H1 (cell line): ENCODE measurements around the gene MYOCD. TPM values are rescaled to one million over a fixed set of nuclear protein-coding genes. Genes with fewer than 3 reads are reported as not detected.

Source experiments
- CTCF ChIA-PET: fragments of 300-600 bp; sonication (Branson Sonifier 250); formaldehyde crosslinking; loops from one replicate; lab custom pipeline; 2021; ENCODE audit not compliant: partially characterized antibody; lab: Charles Lee
- POLR2A ChIA-PET: fragments of 300-600 bp; sonication (Branson Sonifier 250); formaldehyde crosslinking; loops from one replicate; lab custom pipeline; 2021; ENCODE audit warnings: inconsistent platforms; ENCODE audit not compliant: partially characterized antibody; lab: Charles Lee
- DNase-seq, 2 experiments: peaks; one replicate each; pipeline versions ENCODE4 v3.0.0 to v3.0.0-alpha.2; 2010 to 2022; ENCODE audit warnings: low spot score in 2 of 2, low read depth in 1 of 2, mixed read lengths in 1 of 2
- FAIRE-seq: peaks from 2 replicates; lab custom pipeline; 2011; peaks lifted over from hg19 to GRCh38; lab: Jason Lieb, UNC
- H2AFZ ChIP-seq: 2 replicates; pipeline ENCODE4 v1.8.1; 2012; ENCODE audit warnings: low read length, inconsistent platforms
- H2AK5ac ChIP-seq: 2 replicates; pipeline ENCODE4 v1.6.1; 2013; ENCODE audit warnings: low read depth, low read length
- H2BK120ac ChIP-seq: replicated peaks from 2 replicates; pipeline ENCODE3; 2013; ENCODE audit warnings: low read depth, low read length, inconsistent platforms
- H2BK12ac ChIP-seq: 2 replicates; pipeline ENCODE4 v1.6.1; 2013; ENCODE audit warnings: low read depth, low read length
- H2BK15ac ChIP-seq: 2 replicates; pipeline ENCODE4 v1.6.1; 2013; ENCODE audit warnings: low read length
- H2BK20ac ChIP-seq: 2 replicates; pipeline ENCODE4 v1.6.1; 2013; ENCODE audit warnings: low read length
- H2BK5ac ChIP-seq: 2 replicates; pipeline ENCODE4 v1.6.1; 2013; ENCODE audit warnings: low read depth, low read length
- H3K14ac ChIP-seq: 2 replicates; pipeline ENCODE4 v1.6.1; 2013; ENCODE audit warnings: inconsistent platforms; ENCODE audit not compliant: insufficient read length
- H3K18ac ChIP-seq: 2 replicates; pipeline ENCODE4 v1.6.1; 2013; ENCODE audit warnings: low read length; ENCODE audit errors: extremely low read depth
- H3K23ac ChIP-seq: 2 replicates; pipeline ENCODE4 v1.6.1; 2013; ENCODE audit warnings: inconsistent platforms; ENCODE audit not compliant: insufficient read length
- H3K23me2 ChIP-seq: 2 replicates; pipeline ENCODE4 v1.6.1; 2013; ENCODE audit warnings: low read depth, low read length
- H3K27ac ChIP-seq: 2 replicates; pipeline ENCODE4 v1.6.1; 2011; ENCODE audit warnings: low read depth, low read length, inconsistent platforms
- H3K27me3 ChIP-seq, 4 experiments: replicated peaks in 1 of 4; 1 replicate in 1 of 4; 2 replicates in 3 of 4; pipeline versions ENCODE4 v1.6.1 to v1.8.1; 2011 to 2013; ENCODE audit warnings: low read length in 3 of 4, mild to moderate bottlenecking in 3 of 4, inconsistent platforms in 2 of 4, mixed read lengths in 2 of 4, moderate library complexity in 1 of 4; ENCODE audit not compliant: control insufficient read depth in 3 of 4, insufficient read depth in 3 of 4; ENCODE audit errors: extremely low read depth in 1 of 4
- H3K36me3 ChIP-seq, 4 experiments: 2 replicates each; pipeline versions ENCODE4 v1.6.1 to v1.8.1; 2011 to 2013; ENCODE audit warnings: mild to moderate bottlenecking in 4 of 4, low read length in 3 of 4, moderate library complexity in 2 of 4, control low read depth in 1 of 4, inconsistent platforms in 1 of 4; ENCODE audit not compliant: insufficient read depth in 4 of 4, control insufficient read depth in 2 of 4
- H3K4ac ChIP-seq: replicated peaks from 2 replicates; pipeline ENCODE3; 2013; ENCODE audit warnings: low read length, low read depth, mixed read lengths, inconsistent platforms; ENCODE audit not compliant: insufficient read length
- H3K4me1 ChIP-seq, 4 experiments: replicated peaks in 1 of 4; 1 replicate in 1 of 4; 2 replicates in 3 of 4; pipeline versions ENCODE4 v1.6.1 to v1.8.1; 2011 to 2013; ENCODE audit warnings: low read length in 3 of 4, inconsistent platforms in 2 of 4, mixed read lengths in 1 of 4; ENCODE audit not compliant: insufficient read depth in 4 of 4, control insufficient read depth in 3 of 4
- H3K4me2 ChIP-seq, 2 experiments: 2 replicates each; pipeline versions ENCODE4 v1.6.1 to v1.8.1; 2011 to 2013; ENCODE audit warnings: low read depth in 2 of 2, low read length in 2 of 2, control low read depth in 1 of 2, inconsistent platforms in 1 of 2, mild to moderate bottlenecking in 1 of 2; ENCODE audit not compliant: insufficient read depth in 1 of 2
- H3K4me3 ChIP-seq, 4 experiments: fragments of 200-600, 300-600 bp in 1 of 4; sonication (generic), shearing (Covaris generic), sonication (Bioruptor Twin) in 1 of 4; 2 replicates each; pipeline versions ENCODE4 v1.5.1 to v1.8.1; 2011 to 2016; ENCODE audit warnings: low read length in 4 of 4, low read depth in 3 of 4, control low read depth in 2 of 4, inconsistent platforms in 2 of 4, mild to moderate bottlenecking in 2 of 4, mixed read lengths in 1 of 4, moderate library complexity in 1 of 4; ENCODE audit not compliant: insufficient read depth in 2 of 4; ENCODE audit errors: extremely low read depth in 1 of 4
- H3K56ac ChIP-seq: replicated peaks from 2 replicates; pipeline ENCODE3; 2013; ENCODE audit warnings: low read depth, mild to moderate bottlenecking, mixed read lengths, low read length, inconsistent platforms; ENCODE audit not compliant: insufficient read length
- H3K79me1 ChIP-seq: 2 replicates; pipeline ENCODE4 v1.6.1; 2013; ENCODE audit warnings: low read depth, low read length, control low read depth
- H3K79me2 ChIP-seq, 2 experiments: 2 replicates each; pipeline versions ENCODE4 v1.6.1 to v1.8.1; 2012 to 2013; ENCODE audit warnings: low read length in 2 of 2, mild to moderate bottlenecking in 2 of 2, inconsistent platforms in 1 of 2; ENCODE audit not compliant: insufficient read depth in 2 of 2, control insufficient read depth in 1 of 2
- H3K9ac ChIP-seq, 4 experiments: replicated peaks in 1 of 4; 1 replicate in 1 of 4; 2 replicates in 3 of 4; pipeline versions ENCODE4 v1.6.1 to v1.8.1; 2011 to 2013; ENCODE audit warnings: low read depth in 3 of 4, low read length in 3 of 4, control low read depth in 2 of 4, mild to moderate bottlenecking in 2 of 4, moderate library complexity in 2 of 4, inconsistent platforms in 1 of 4; ENCODE audit errors: extremely low read depth in 1 of 4
- H3K9me3 ChIP-seq, 2 experiments: 2 replicates each; pipeline versions ENCODE4 v1.6.1 to v1.8.1; 2012 to 2013; ENCODE audit warnings: mild to moderate bottlenecking in 2 of 2, moderate library complexity in 2 of 2, control low read depth in 1 of 2, inconsistent platforms in 1 of 2, low read depth in 1 of 2, low read length in 1 of 2, mixed read lengths in 1 of 2; ENCODE audit not compliant: insufficient read depth in 2 of 2
- H4K20me1 ChIP-seq, 2 experiments: replicated peaks in 1 of 2; 2 replicates each; pipeline versions ENCODE3 to v1.8.1; 2011 to 2013; ENCODE audit warnings: inconsistent platforms in 2 of 2, low read length in 2 of 2, mild to moderate bottlenecking in 1 of 2; ENCODE audit not compliant: insufficient read depth in 2 of 2, control insufficient read depth in 1 of 2
- H4K5ac ChIP-seq: 2 replicates; pipeline ENCODE4 v1.6.1; 2013; ENCODE audit warnings: low read length, low read depth, mixed read lengths, inconsistent platforms; ENCODE audit not compliant: insufficient read length
- H4K8ac ChIP-seq: 2 replicates; pipeline ENCODE4 v1.8.0; 2013; ENCODE audit warnings: mild to moderate bottlenecking, moderate library complexity, low read length, inconsistent platforms; ENCODE audit not compliant: insufficient read depth; ENCODE audit errors: extremely low read depth
- H4K91ac ChIP-seq: replicated peaks from 2 replicates; pipeline ENCODE3; 2013; ENCODE audit warnings: low read length, mixed read lengths, inconsistent platforms; ENCODE audit not compliant: insufficient read length
- CBX8 ChIP-seq: fragments of 300-800, 300-1000 bp; sonication (generic); IDR thresholded peaks from 2 replicates; pipeline ENCODE4 v1.7.1; 2016; ENCODE audit warnings: low read depth, low read length, borderline replicate concordance
- CEBPB ChIP-seq: IDR thresholded peaks from 2 replicates; pipeline ENCODE4 v1.6.1; 2012; ENCODE audit warnings: low read depth, low read length
- JUN ChIP-seq: IDR thresholded peaks from 2 replicates; pipeline ENCODE4 v1.6.1; 2011; ENCODE audit warnings: low read depth, mild to moderate bottlenecking, improper control_type of control experiment, low read length
- KDM4A ChIP-seq: IDR thresholded peaks from one replicate; pipeline ENCODE4 v1.7.1; 2012; ENCODE audit warnings: low read depth, mild to moderate bottlenecking, moderate library complexity, low read length, inconsistent platforms; ENCODE audit not compliant: severe bottlenecking
- NRF1 ChIP-seq: IDR thresholded peaks from 2 replicates; pipeline ENCODE4 v1.6.1; 2011; ENCODE audit warnings: mild to moderate bottlenecking, low read depth, low read length, improper control_type of control experiment
- RXRA ChIP-seq: IDR thresholded peaks from 2 replicates; pipeline ENCODE4 v1.6.1; 2011; ENCODE audit warnings: low read depth, mild to moderate bottlenecking, low read length, moderate library complexity; ENCODE audit not compliant: insufficient read depth
- SAP30 ChIP-seq: fragments of 300-600 bp; sonication (generic); IDR thresholded peaks from 2 replicates; pipeline ENCODE4 v1.7.1; 2012; ENCODE audit warnings: low read length, moderate library complexity, mild to moderate bottlenecking, inconsistent platforms; ENCODE audit not compliant: insufficient read depth, insufficient replicate concordance
- SUZ12 ChIP-seq: fragments of 200-600 bp; sonication (generic); IDR thresholded peaks from 2 replicates; pipeline ENCODE4 v1.6.1; 2012; ENCODE audit warnings: mild to moderate bottlenecking, inconsistent platforms, low read length, moderate library complexity, mixed read lengths
- TAF1 ChIP-seq: IDR thresholded peaks from 2 replicates; pipeline ENCODE4 v1.6.1; 2011; ENCODE audit warnings: mild to moderate bottlenecking, low read depth, low read length
- TAF7 ChIP-seq: optimal IDR thresholded peaks from 2 replicates; pipeline ENCODE3; 2011; ENCODE audit warnings: low read depth, mild to moderate bottlenecking, inconsistent platforms, low read length, moderate library complexity, borderline replicate concordance
- ZNF274 ChIP-seq: IDR thresholded peaks from 2 replicates; pipeline ENCODE4 v1.7.0; 2012; ENCODE audit warnings: low read length, borderline replicate concordance; ENCODE audit errors: extremely low read depth
- WGBS, 2 experiments: shearing (Covaris generic) in 1 of 2; methylation state at CpG; one replicate each; pipeline versions ENCODE4 v1.1.6 to v1.1.7; 2013 to 2015; ENCODE audit warnings: low lambda C conversion rate in 2 of 2, mixed read lengths in 2 of 2, inconsistent platforms in 1 of 2, low coverage in 1 of 2, missing lambda C conversion rate in 1 of 2; ENCODE audit not compliant: insufficient replicate concordance in 2 of 2, insufficient coverage in 1 of 2, insufficient read length in 1 of 2; ENCODE audit errors: extremely low coverage in 1 of 2, missing lambda C conversion rate in 1 of 2; 5-methylcytosine and 5-hydroxymethylcytosine counted together
- polyA plus RNA-seq, 7 experiments: library from polyadenylated mRNA; depleted of rRNA in 3 of 7; stranded (reverse) in 5 of 7; unstranded in 2 of 7; fragments of >200 nt in 5 of 7; fragments of 200-250 nt in 2 of 7; gene quantifications; 1 replicate in 5 of 7; 2 replicates in 1 of 7; 4 replicates in 1 of 7; pipeline versions ENCODE4 v1.2.1 to v1.2.3, GENCODE V29; 2011 to 2013; ENCODE audit warnings: missing spikeins in 2 of 7, mixed read lengths in 2 of 7
- total RNA-seq: library from RNA; stranded (reverse); fragmentation: NEBNext Ultra II Directional; extraction: Animal tissue kit (Norgen Biotek cat#: 25700); gene quantifications from 2 replicates; pipeline ENCODE4 v1.2.1, GENCODE V29; 2021

The MYOCD gene
- total and polyA plus RNA-seq, 2 of the 8 experiments (the other 6 are each of a cell fraction or from before 2014, with no cell fraction given), result 0.30 to 4.9 TPM

DNA sequence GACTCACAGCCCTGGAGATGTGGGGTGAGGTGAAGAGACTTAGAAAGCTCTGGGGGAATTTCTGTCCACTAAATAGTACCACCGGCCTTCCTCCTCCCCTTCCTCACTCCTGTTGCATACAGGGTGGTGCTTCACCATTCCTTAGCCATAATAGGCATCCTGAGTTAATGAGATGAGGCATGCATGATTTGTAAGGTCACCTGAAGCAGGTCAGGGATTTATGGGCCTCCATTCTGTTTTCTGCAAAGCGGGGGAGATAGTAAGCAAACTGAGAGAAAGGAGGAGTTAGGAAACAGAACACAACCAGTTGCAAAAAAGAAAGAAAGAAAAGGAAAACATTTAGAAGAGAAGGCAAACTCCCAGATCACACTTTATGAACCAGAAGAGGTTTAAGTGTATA, 9.3 kb upstream of the MYOCD start:
- CTCF ChIA-PET, result interaction anchor here (0.7 to 1.1 kb wide), 3 partner anchors 11 to 110 kb away, joined by 3 read pairs; no protein-coding TSS in a partner anchor
- no peak overlapping the region for H3K4me3 ChIP-seq
- H3K4me2 ChIP-seq, result no peak overlapping the region
- no peak overlapping the region for H3K27ac ChIP-seq
- no peak overlapping the region for H3K4ac ChIP-seq
- H3K36me3 ChIP-seq, result no peaks in the 10 kb centered on the region
- FAIRE-seq (no peak), DNase-seq (peak in 1 of 2 experiments; percentile 7)
- no peak overlapping the region for H2AK5ac ChIP-seq
- no peak overlapping the region for H3K9ac ChIP-seq
- no peak overlapping the region for H4K91ac ChIP-seq
- H3K14ac ChIP-seq, result no peak overlapping the region
- no peak overlapping the region for H3K23ac ChIP-seq
- peaks cover 0 to 2% (median 0%) of the 10 kb centered on the region in 4 experiments; a peak in 1 of 7 replicates for H3K4me1 ChIP-seq
- no peak overlapping the region for H3K56ac ChIP-seq
- H4K5ac ChIP-seq, result no peak overlapping the region
- H3K79me1 ChIP-seq, result no peaks in the 10 kb centered on the region
- no peak overlapping the region for H2BK20ac ChIP-seq
- no peak overlapping the region for H4K8ac ChIP-seq
- H4K20me1 ChIP-seq, result no peaks in the 10 kb centered on the region
- H2AFZ ChIP-seq, result 0 out of 2 replicates have a peak overlapping the region, but pooled peaks have one; percentile 59
- no peaks in the 10 kb centered on the region for H3K9me3 ChIP-seq
- POLR2A ChIA-PET, result interaction anchor here (1.5 kb wide), 1 partner anchor 9 kb away, joined by 3 read pairs; the partner anchor contains the start of gene MYOCD
- H3K27me3 ChIP-seq, result no peaks in the 10 kb centered on the region
- WGBS, 2 experiments, result 68% methylated on average over 2 of the region's 2 CpGs; no CpG with 5 or more reads in 1 of the 2 experiments
- no peaks in the 10 kb centered on the region for H3K79me2 ChIP-seq
- H3K23me2 ChIP-seq, result no peaks in the 10 kb centered on the region
- H2BK15ac ChIP-seq, result no peak overlapping the region
- no peak overlapping the region for H2BK120ac ChIP-seq
- H2BK12ac ChIP-seq, result no peak overlapping the region
- H3K18ac ChIP-seq, result no peak overlapping the region
- H2BK5ac ChIP-seq, result no peak overlapping the region
- TF ChIP-seq SUZ12 (no peak), RXRA (no peak), TAF7 (no peak), KDM4A (no peak), CEBPB (no peak), JUN (no peak), TAF1 (no peak), NRF1 (no peak), ZNF274 (no peak), SAP30 (no peak), CBX8 (no peak)
